ENCODE data around the gene GAB1. TPM values are rescaled to one million over a fixed set of nuclear protein-coding genes. Genes with fewer than 3 reads are reported as not detected.

Gene GAB1
- polyA plus RNA-seq, 6 donors from 2014 or later, result 4.3 to 14.5 (median 7.5) TPM

- DNase-seq (peak; percentile 97), ATAC-seq (ENCODE audit: low read depth in 2 of 2) (peak; percentile 82 to 85)
- Mint-ChIP-seq H3K27ac (peak within 1 kb of the TSS; percentile 99 to 100 (median 100)), H3K36me3 (no peaks in the 10 kb centered on the region), H3K9me3 (peaks cover 0 to 2% (median 0%) of the 10 kb centered on the region in 7 donors), H3K27me3 (no peaks in the 10 kb centered on the region), H3K4me3 (peak within 1 kb of the TSS; percentile 96 to 100 (median 99)), H3K4me1 (peaks cover 22 to 39% (median 29%) of the 10 kb centered on the region in 3 donors)
These were observed 176.9 kb downstream of the GAB1 start, which contains the start of gene SMARCA5 for GRCh38 chr4:143513314-143514168. SMARCA5 (plus strand) TSS chr4:143513702; CDS start chr4:143513925, 223 bp downstream.

GRCh38 chr4:143514169-143514495 is 177.5 kb downstream of the GAB1 start:
- Mint-ChIP-seq H3K36me3 (peaks cover 0 to 1% of the 10 kb centered on the region in 2 donors), H3K4me1 (peaks cover 27 to 43% (median 35%) of the 10 kb centered on the region in 3 donors), H3K27me3 (no peaks in the 10 kb centered on the region), H3K27ac (peak overlapping the region; percentile 96 to 100 (median 100)), H3K4me3 (peak overlapping the region; percentile 96 to 100 (median 99)), H3K9me3 (no peaks in the 10 kb centered on the region)
- ATAC-seq (ENCODE audit: low read depth in 2 of 2) (no peak), DNase-seq (no peak)

GRCh38 chr4:143514497-143514896 is 177.8 kb downstream of the GAB1 start:
- DNase-seq (no peak), ATAC-seq (ENCODE audit: low read depth in 2 of 2) (no peak)
- peaks cover 31 to 47% (median 38%) of the 10 kb centered on the region in 3 donors for H3K4me1 Mint-ChIP-seq
- no peaks in the 10 kb centered on the region for H3K27me3 Mint-ChIP-seq
- H3K9me3 Mint-ChIP-seq, result no peaks in the 10 kb centered on the region
- H3K27ac Mint-ChIP-seq, result peak overlapping the region; percentile 96 to 100 (median 100)
- peak overlapping the region; percentile 96 to 100 (median 99) for H3K4me3 Mint-ChIP-seq
- H3K36me3 Mint-ChIP-seq, result peaks cover 0 to 5% of the 10 kb centered on the region in 2 donors

- H3K27ac Mint-ChIP-seq, result peak overlapping the region; percentile 12 to 100 (median 100)
- H3K36me3 Mint-ChIP-seq, result peaks cover 0 to 8% of the 10 kb centered on the region in 2 donors
- H3K9me3 Mint-ChIP-seq, result no peaks in the 10 kb centered on the region
- H3K27me3 Mint-ChIP-seq, result no peaks in the 10 kb centered on the region
- H3K4me3 Mint-ChIP-seq, result peak overlapping the region; percentile 96 to 100 (median 99)
- no peak for DNase-seq
- ATAC-seq (ENCODE audit: low read depth in 2 of 2), result no peak
- H3K4me1 Mint-ChIP-seq, result peaks cover 35 to 51% (median 42%) of the 10 kb centered on the region in 3 donors
These were observed 178.2 kb downstream of the GAB1 start for GRCh38 chr4:143514901-143515300.

- no peak for ATAC-seq (ENCODE audit: low read depth in 2 of 2)
- Mint-ChIP-seq H3K4me3 (peak overlapping the region; percentile 15 to 97 (median 61)), H3K9me3 (no peaks in the 10 kb centered on the region), H3K27me3 (no peaks in the 10 kb centered on the region), H3K4me1 (peaks cover 37 to 53% (median 44%) of the 10 kb centered on the region in 3 donors), H3K27ac (peak overlapping the region in 2 of 6 donors; percentile 13 to 39), H3K36me3 (peaks cover 0 to 8% of the 10 kb centered on the region in 2 donors)
- no peak for DNase-seq
These were observed 179.2 kb downstream of the GAB1 start for GRCh38 chr4:143515905-143516304.

GRCh38 chr4:143517764-143518163 is 181.1 kb downstream of the GAB1 start:
- Mint-ChIP-seq H3K4me1 (peaks cover 37 to 56% (median 44%) of the 10 kb centered on the region in 3 donors), H3K9me3 (no peaks in the 10 kb centered on the region), H3K27ac (no peak overlapping the region), H3K4me3 (no peak overlapping the region), H3K27me3 (no peaks in the 10 kb centered on the region), H3K36me3 (peaks cover 6 to 8% of the 10 kb centered on the region in 2 donors)
- no peak for DNase-seq
- ATAC-seq (ENCODE audit: low read depth in 2 of 2), result no peak

Other genes starting within 250 kb of the GAB1 start
- 10 to 100 TPM; 18.3 to 28.3 (median 22.1) TPM for gene USP38, start 152.0 kb upstream of the GAB1 start, polyA plus RNA-seq (ENCODE audit: low read depth in 6 of 6)
- 10 to 100 TPM; 17.1 to 36.3 (median 26.1) TPM for gene SMARCA5, start 176.8 kb downstream of the GAB1 start, polyA plus RNA-seq (ENCODE audit: low read depth in 6 of 6)

All from naive B cell (primary cell).